GM10248 (cell line): Measurements from ENCODE around the gene TMEM184C.
A peak's percentile ranks its signal among the peaks of the same experiment; 100 is the strongest.

Experiments used
- CTCF ChIA-PET: fragments of 300-600 bp; sonication (Branson Sonifier 250); formaldehyde crosslinking; extraction: SDS; loops from one replicate; lab custom pipeline; 2021; ENCODE audit warnings: antibody characterized with exemption; lab: Yijun Ruan, JAX
- POLR2A ChIA-PET: fragments of 350-650 bp; sonication (Branson Sonifier 250); formaldehyde crosslinking; extraction: SDS; loops from one replicate; lab custom pipeline; 2020; ENCODE audit warnings: antibody characterized with exemption; lab: Yijun Ruan, JAX
- DNase-seq: peaks from one replicate; pipeline ENCODE4 v3.0.0; 2012; ENCODE audit errors: extremely low spot score
- TF ChIP-seq, protein P1 (sequence below): IDR thresholded peaks from 2 replicates; pipeline ENCODE4 v1.5.1; 2012; ENCODE audit warnings: mild to moderate bottlenecking, low read depth; ENCODE audit errors: extremely low read depth, missing control alignments, control extremely low read depth

TMEM184C gene

DNA sequence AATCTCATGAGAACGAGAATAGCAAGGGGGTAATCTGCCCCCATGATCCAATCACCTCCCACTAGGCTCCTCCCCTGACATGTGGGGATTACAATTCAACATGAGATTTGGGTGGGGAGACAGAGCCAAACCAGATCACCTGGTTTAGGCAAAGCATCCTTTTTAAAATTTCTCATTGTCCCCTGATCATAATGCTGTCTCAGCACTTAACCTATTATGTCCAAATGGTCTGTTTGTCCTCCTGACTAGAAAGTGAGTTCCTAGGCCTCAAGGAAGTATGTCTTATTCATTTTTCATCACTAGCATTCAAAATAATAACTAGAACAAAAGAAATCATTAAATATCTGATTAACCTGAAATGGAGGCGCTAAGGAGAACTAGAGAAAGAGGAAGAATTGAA, 74.6 kb downstream of the TMEM184C start:
- POLR2A ChIA-PET: no interaction called here
- TF ChIP-seq, protein P1, sequence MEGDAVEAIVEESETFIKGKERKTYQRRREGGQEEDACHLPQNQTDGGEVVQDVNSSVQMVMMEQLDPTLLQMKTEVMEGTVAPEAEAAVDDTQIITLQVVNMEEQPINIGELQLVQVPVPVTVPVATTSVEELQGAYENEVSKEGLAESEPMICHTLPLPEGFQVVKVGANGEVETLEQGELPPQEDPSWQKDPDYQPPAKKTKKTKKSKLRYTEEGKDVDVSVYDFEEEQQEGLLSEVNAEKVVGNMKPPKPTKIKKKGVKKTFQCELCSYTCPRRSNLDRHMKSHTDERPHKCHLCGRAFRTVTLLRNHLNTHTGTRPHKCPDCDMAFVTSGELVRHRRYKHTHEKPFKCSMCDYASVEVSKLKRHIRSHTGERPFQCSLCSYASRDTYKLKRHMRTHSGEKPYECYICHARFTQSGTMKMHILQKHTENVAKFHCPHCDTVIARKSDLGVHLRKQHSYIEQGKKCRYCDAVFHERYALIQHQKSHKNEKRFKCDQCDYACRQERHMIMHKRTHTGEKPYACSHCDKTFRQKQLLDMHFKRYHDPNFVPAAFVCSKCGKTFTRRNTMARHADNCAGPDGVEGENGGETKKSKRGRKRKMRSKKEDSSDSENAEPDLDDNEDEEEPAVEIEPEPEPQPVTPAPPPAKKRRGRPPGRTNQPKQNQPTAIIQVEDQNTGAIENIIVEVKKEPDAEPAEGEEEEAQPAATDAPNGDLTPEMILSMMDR: no peak
- no peak for DNase-seq
- CTCF ChIA-PET: interaction anchor here (1.0 to 2.0 kb wide), 2 partner anchors 17 to 175 kb away, joined by 3 to 17 read pairs; no protein-coding TSS in a partner anchor

DNA sequence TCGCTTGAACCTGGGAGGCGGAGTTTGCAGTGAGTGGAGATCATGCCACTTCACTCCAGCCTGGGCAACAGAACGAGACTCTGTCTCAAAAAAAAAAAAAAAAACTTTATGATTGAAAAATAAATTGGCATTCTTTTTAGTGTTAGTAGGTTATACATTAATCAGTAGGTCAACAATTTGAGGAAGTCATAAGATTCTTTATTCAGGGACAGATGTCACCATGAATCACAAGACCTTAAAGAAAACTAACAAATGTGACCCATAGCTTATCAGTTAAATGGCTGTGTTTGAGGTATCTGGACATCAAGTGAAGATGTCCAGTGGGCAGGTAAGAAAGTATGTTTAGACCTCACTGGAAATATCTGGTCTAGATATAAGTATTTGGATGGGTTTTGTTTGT, 76.0 kb downstream of the TMEM184C start:
- TF ChIP-seq, protein P1: no peak

DNA sequence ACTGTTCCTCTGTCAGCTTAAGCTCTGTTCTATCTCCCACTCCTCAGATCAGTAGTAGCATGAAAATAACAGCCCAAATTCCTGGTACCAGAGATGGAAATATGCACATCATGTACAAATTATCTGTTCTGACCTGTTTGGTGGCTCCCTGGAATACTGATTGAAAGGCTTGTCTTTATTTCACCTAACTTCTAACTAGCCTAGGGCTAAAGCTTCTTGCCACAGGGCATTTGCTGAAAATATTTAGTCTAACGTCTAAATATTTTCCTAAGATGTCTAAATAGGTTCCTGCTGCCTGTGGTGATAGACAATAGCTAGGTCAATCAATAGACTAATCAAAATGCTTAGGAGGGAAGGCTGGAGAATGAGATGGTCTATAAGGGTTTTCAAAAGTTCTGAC, 79.7 kb downstream of the TMEM184C start:
- CTCF ChIA-PET: interaction anchor here (0.8 to 2.0 kb wide), 5 partner anchors 11 to 178 kb away, joined by 3 to 9 read pairs (median 5); no protein-coding TSS in a partner anchor
- TF ChIP-seq, protein P1: no peak
- POLR2A ChIA-PET: no interaction called here

More for the DNA sequence above, 76.0 kb downstream of the TMEM184C start:
- no peak for DNase-seq
- POLR2A ChIA-PET: no interaction called here
- CTCF ChIA-PET: interaction anchor here (1.0 to 2.0 kb wide), 4 partner anchors 9 to 173 kb away, joined by 3 to 17 read pairs (median 6); partner anchors contain the start of gene PRMT9

DNA sequence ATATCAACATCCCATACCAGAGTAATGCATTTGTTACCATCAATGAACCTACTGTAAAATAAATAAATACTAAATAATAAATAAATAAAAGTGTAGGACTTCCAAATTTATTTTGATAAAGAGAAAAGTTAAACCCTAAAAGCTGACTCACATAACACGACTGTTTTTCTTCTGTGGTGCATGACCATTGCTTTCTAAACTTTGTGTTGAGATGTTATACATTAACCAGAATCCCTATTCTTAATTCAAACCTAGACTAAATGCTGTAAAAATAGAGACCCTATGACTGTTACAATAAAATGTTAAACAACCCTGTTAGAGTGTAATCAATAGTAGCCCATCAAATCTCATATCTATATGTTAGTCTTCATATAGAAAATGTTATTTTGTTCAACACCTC, 87.6 kb downstream of the TMEM184C start:
- ChIA-PET CTCF (interaction anchor here (1.3 to 10.5 kb wide), 3 partner anchors 14 to 179 kb away, joined by 3 to 135 read pairs (median 6); no protein-coding TSS in a partner anchor), POLR2A (no interaction called here)
- TF ChIP-seq, protein P1: no peak
- no peak for DNase-seq

More for the DNA sequence above, 79.7 kb downstream of the TMEM184C start:
- no peak for DNase-seq

DNA sequence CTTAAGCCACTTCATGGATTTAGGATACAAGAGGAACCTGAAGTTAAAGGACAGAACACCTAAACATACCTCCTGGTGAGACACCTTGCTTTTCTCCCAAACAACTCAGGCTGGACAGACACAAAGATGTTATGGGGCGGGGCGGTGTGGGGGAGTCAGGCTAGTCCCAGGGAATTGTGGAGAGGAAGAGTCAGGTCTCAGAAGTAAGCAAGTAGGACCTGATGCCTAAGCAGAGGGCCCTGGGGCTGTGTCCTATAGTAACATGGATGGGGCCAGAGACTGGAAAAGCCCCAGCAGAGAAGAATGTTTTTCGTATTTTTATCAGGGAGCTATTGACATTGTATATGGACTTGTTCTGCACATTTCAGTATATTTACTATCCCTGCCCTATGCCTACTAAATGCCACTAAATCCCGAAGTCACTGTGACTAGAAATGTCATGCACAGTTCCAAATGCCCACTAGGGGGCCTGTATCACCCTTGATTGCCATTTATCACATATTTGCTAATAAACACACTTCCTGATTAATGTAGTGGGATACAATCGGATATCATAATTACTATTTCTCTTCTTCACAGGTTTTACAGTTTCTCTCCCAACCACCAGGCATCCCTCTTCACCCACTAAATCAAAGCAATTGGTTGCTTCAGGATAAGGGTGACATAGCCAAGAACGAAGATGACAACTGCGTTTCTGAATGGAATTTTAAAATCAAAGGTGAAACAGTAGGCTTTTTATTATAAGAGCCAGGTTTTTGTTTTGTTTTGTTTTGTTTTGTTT, 90.9 kb downstream of the TMEM184C start:
- CTCF ChIA-PET: interaction anchor here (0.6 to 10.5 kb wide), 35 partner anchors 9 to 190 kb away, joined by 3 to 135 read pairs (median 4); partner anchors contain the start of genes ARHGAP10 and PRMT9
- POLR2A ChIA-PET: interaction anchor here (0.7 kb wide), 1 partner anchor 523 kb away, joined by 3 read pairs; no protein-coding TSS in a partner anchor
- TF ChIP-seq, protein P1: peak; percentile 70
- peak; percentile 52 for DNase-seq

DNA sequence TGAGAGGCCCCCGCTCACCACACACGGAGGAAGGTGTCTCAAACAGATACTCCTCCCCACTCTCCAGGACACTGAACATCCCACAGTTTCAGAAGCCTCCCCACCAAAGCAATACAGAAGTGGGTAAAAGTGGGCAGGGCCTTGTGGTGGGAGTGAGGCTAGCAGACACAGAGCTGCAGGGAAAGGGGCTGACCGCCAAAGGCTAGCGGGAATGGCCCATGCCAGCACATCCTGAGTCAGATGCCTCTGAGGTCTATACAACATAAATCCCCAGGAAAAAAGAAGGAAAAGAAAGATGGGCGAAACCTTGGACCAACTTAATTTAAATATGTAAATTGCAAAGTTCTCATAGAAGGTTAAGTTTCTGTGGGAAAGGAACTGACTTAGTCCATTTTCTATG, 92.8 kb downstream of the TMEM184C start:
- TF ChIP-seq, protein P1: no peak
- ChIA-PET POLR2A (no interaction called here), CTCF (interaction anchor here (0.6 to 10.5 kb wide), 8 partner anchors 13 to 1284 kb away, joined by 3 to 135 read pairs (median 3); no protein-coding TSS in a partner anchor)
- DNase-seq: no peak
